Mucosa of descending colon (tissue), 3 donors: ENCODE measurements around the gene FBLN2. TPM values are rescaled to one million over a fixed set of nuclear protein-coding genes. Genes with fewer than 3 reads are reported as not detected.
A peak's percentile ranks its signal among the peaks of the same experiment; 100 is the strongest.

Experiments used
- ATAC-seq: fragments of 200-7000 bp; cut with Tn5 transposase; one replicate; pipeline ENCODE4 v1.9.1; 2020; ENCODE audit warnings: mild to moderate bottlenecking, moderate library complexity
- DNase-seq, 3 donors: peaks; one replicate each; pipeline ENCODE4 v3.0.0-alpha.2; 2020
- H3K36me3 ChIP-seq: fragments of 200-600 bp; one replicate; pipeline ENCODE4 v1.8.0; 2021; ENCODE audit warnings: low read depth, mild to moderate bottlenecking
- H3K4me1 ChIP-seq: fragments of 200-600 bp; one replicate; pipeline ENCODE4 v1.8.0; 2021; ENCODE audit warnings: low read depth, mild to moderate bottlenecking
- H3K4me3 ChIP-seq: fragments of 200-600 bp; one replicate; pipeline ENCODE4 v1.8.0; 2021; ENCODE audit warnings: mild to moderate bottlenecking
- H3K9me3 ChIP-seq: fragments of 200-600 bp; one replicate; pipeline ENCODE4 v1.8.0; 2021; ENCODE audit warnings: mild to moderate bottlenecking
- intact Hi-C, 2 donors: fragments of 100-400 bp; cut with DNase I in 1 of 2; cut with micrococcal nuclease in 1 of 2; formaldehyde crosslinking; loops; one replicate each; pipeline versions ENCODE4 v1.11.0 to v1.11.1; 2022; cut with DNase I, micrococcal nuclease
- total RNA-seq, 3 donors: library from RNA; stranded (reverse); fragmentation: NEBNext Ultra II Directional in 2 of 3; extraction: Animal tissue kit (Norgen Biotek cat#: 25700) in 2 of 3; gene quantifications; one replicate each; pipeline versions ENCODE4 v1.2.1 to v1.2.4, GENCODE V29; 2021 to 2023
- TF ChIP-seq, protein P1 (sequence below): fragments of 200-600 bp; IDR thresholded peaks from one replicate; pipeline ENCODE4 v1.8.0; 2022; ENCODE audit warnings: antibody characterized with exemption, mild to moderate bottlenecking
- donor health status: DM: no; HTN: no; CAD: no; lungs with moderate emphysema.
- donor health status: DM: no; HTN: no; CAD: no.
- donor health status: DM: no; HTN: yes; CAD: no.

The FBLN2 gene
- total RNA-seq, 3 donors from 2014 or later = 10.2 to 48.9 (median 30.5) TPM

GRCh38 chr3:13509816-13510192 lies 39.1 kb upstream of the FBLN2 start:
- Histone ChIP-seq H3K4me1 (no peaks in the 10 kb centered on the region), H3K9me3 (no peaks in the 10 kb centered on the region), H3K4me3 (no peak overlapping the region), H3K36me3 (no peaks in the 10 kb centered on the region)
- ATAC-seq (no peak), DNase-seq (peak in 1 of 3 donors; percentile 31)
- TF ChIP-seq, protein P1, sequence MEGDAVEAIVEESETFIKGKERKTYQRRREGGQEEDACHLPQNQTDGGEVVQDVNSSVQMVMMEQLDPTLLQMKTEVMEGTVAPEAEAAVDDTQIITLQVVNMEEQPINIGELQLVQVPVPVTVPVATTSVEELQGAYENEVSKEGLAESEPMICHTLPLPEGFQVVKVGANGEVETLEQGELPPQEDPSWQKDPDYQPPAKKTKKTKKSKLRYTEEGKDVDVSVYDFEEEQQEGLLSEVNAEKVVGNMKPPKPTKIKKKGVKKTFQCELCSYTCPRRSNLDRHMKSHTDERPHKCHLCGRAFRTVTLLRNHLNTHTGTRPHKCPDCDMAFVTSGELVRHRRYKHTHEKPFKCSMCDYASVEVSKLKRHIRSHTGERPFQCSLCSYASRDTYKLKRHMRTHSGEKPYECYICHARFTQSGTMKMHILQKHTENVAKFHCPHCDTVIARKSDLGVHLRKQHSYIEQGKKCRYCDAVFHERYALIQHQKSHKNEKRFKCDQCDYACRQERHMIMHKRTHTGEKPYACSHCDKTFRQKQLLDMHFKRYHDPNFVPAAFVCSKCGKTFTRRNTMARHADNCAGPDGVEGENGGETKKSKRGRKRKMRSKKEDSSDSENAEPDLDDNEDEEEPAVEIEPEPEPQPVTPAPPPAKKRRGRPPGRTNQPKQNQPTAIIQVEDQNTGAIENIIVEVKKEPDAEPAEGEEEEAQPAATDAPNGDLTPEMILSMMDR = no peak
- intact Hi-C loops = no loop called here

DNA sequence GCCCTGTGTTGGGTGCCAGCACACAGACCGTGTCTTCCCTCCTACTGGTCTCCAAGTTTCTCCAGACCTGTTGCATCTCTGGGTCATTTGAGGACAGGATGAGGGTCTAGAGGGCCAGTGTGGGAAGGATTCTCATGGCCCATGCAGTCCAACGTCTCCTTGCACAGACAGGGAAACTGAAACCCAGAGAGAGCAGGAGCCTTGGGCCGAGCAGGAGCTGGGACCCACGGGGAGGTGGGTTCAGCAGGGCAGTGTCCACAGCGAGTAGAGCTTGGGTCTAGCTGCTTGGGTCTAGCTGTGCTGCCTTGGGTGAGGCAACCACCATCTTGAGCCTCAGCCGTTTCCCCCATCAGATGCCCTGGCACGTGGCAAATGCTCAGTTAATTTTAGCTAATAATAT lies 36.5 kb upstream of the FBLN2 start:
- intact Hi-C loops = no loop called here
- no peaks in the 10 kb centered on the region for H3K4me1 ChIP-seq
- no peak overlapping the region for H3K4me3 ChIP-seq
- DNase-seq (peak in 1 of 3 donors; percentile 18), ATAC-seq (no peak)
- TF ChIP-seq, protein P1 = no peak
- no peaks in the 10 kb centered on the region for H3K9me3 ChIP-seq
- no peaks in the 10 kb centered on the region for H3K36me3 ChIP-seq

- Histone ChIP-seq H3K36me3 (no peaks in the 10 kb centered on the region), H3K4me3 (no peak overlapping the region), H3K9me3 (no peaks in the 10 kb centered on the region), H3K4me1 (no peaks in the 10 kb centered on the region)
- intact Hi-C loops = no loop called here
- TF ChIP-seq, protein P1 = no peak
- peak in 1 of 3 donors; percentile 8 for DNase-seq
- ATAC-seq = no peak
These were observed 35.6 kb upstream of the FBLN2 start for GRCh38 chr3:13513051-13513912.

GRCh38 chr3:13513913-13514517 lies 34.9 kb upstream of the FBLN2 start:
- intact Hi-C loops = no loop called here
- Histone ChIP-seq H3K4me3 (no peak overlapping the region), H3K9me3 (no peaks in the 10 kb centered on the region), H3K4me1 (no peaks in the 10 kb centered on the region), H3K36me3 (no peaks in the 10 kb centered on the region)
- DNase-seq = no peak
- TF ChIP-seq, protein P1 = no peak
- ATAC-seq = no peak

GRCh38 chr3:13514639-13515435 lies 34.1 kb upstream of the FBLN2 start:
- Histone ChIP-seq H3K36me3 (no peaks in the 10 kb centered on the region), H3K9me3 (no peaks in the 10 kb centered on the region), H3K4me1 (no peaks in the 10 kb centered on the region), H3K4me3 (no peak overlapping the region)
- DNase-seq (no peak), ATAC-seq (no peak)
- TF ChIP-seq, protein P1 = no peak
- intact Hi-C loops = no loop called here
